Measurements from ENCODE around the gene FHL2. TPM values are rescaled to one million over a fixed set of nuclear protein-coding genes. Genes with fewer than 3 reads are reported as not detected.

Gene FHL2
- total and polyA plus RNA-seq, 2 of the 13 experiments (the other 11 are each of a cell fraction or from before 2014, with no cell fraction given): 1.9 to 74.8 TPM

- TF ChIP-seq ARNTL (CRISPR knock-in tag; IDR thresholded peaks at IDR 0.05) (peak; percentile 95), POLR2AphosphoS5 (IDR thresholded peaks at IDR 0.05; ENCODE audit: low read depth, low read length) (peak; percentile 36; the same call in 1 of the 2 replicates), ZFP62 (CRISPR knock-in tag; IDR thresholded peaks at IDR 0.05) (no peak), AFF4 (CRISPR knock-in tag; IDR thresholded peaks at IDR 0.05) (peak; percentile 83; the same call in 1 of the 2 replicates), ZMYM3 (CRISPR knock-in tag; IDR thresholded peaks at IDR 0.05) (no peak), LBX2 (CRISPR knock-in tag; IDR thresholded peaks at IDR 0.05; ENCODE audit: borderline replicate concordance) (peak; percentile 54; the same call in 1 of the 2 replicates), CHD2 (IDR thresholded peaks at IDR 0.05; ENCODE audit: low read depth, low read length) (no peak), NFKB2 (CRISPR knock-in tag; IDR thresholded peaks at IDR 0.05; ENCODE audit: borderline replicate concordance) (peak; percentile 97; the same call in 1 of the 2 replicates), AKNA (CRISPR knock-in tag; IDR thresholded peaks at IDR 0.05; ENCODE audit: borderline replicate concordance) (no peak), SNRNP70 (IDR thresholded peaks at IDR 0.05; ENCODE audit: low read depth, low read length) (no peak), ZNF317 (CRISPR knock-in tag; IDR thresholded peaks at IDR 0.05) (peak; percentile 54; the same call in 1 of the 2 replicates), ZBTB7B (CRISPR knock-in tag; IDR thresholded peaks at IDR 0.05) (no peak), PAXIP1 (CRISPR knock-in tag; conservative IDR thresholded peaks at IDR 0.05) (peak; percentile 52; the same call in 1 of the 2 replicates), ETV5 (CRISPR knock-in tag; IDR thresholded peaks at IDR 0.05; ENCODE audit: borderline replicate concordance) (peak; percentile 68), ZFP82 (CRISPR knock-in tag; IDR thresholded peaks at IDR 0.05; ENCODE audit: borderline replicate concordance) (no peak)
Observed at GRCh38 chr2:105328281-105329196, 70.3 kb downstream of the FHL2 start (continued).

Data from HepG2 (cell line).